GM23338 (cell line): Measurements from ENCODE around the gene CTNND2. TPM values are rescaled to one million over a fixed set of nuclear protein-coding genes. Genes with fewer than 3 reads are reported as not detected.

ENCODE experiments used
- ATAC-seq: fragments of 200-7000 bp; cut with Tn5 transposase; 3 replicates; pipeline ENCODE4 v1.9.1; 2020
- DNase-seq: peaks from one replicate; pipeline ENCODE4 v3.0.0-alpha.2; 2015; ENCODE audit warnings: low spot score
- H2AFZ ChIP-seq: fragments of 200-600 bp; sonication (generic); 2 replicates; pipeline ENCODE4 v1.8.0; 2016; ENCODE audit warnings: antibody characterized with exemption, mild to moderate bottlenecking, moderate library complexity
- H3F3A ChIP-seq: fragments of 200-600 bp; sonication (generic); replicated peaks from 2 replicates; pipeline ENCODE4 v1.8.0; 2017; ENCODE audit warnings: antibody characterized with exemption, mixed run types, low read depth
- H3K27ac ChIP-seq: fragments of 200-600 bp; sonication (generic); 2 replicates; pipeline ENCODE4 v1.6.1; 2016; ENCODE audit warnings: low read depth
- H3K27me3 ChIP-seq: fragments of 200-600 bp; sonication (generic); 2 replicates; pipeline ENCODE4 v1.8.0; 2016; ENCODE audit warnings: mild to moderate bottlenecking, mixed run types, moderate library complexity; ENCODE audit not compliant: insufficient read depth
- H3K36me3 ChIP-seq: fragments of 200-600 bp; sonication (generic); 2 replicates; pipeline ENCODE4 v1.8.0; 2016; ENCODE audit warnings: mild to moderate bottlenecking; ENCODE audit not compliant: insufficient read depth
- H3K4me1 ChIP-seq: fragments of 200-600 bp; sonication (generic); 2 replicates; pipeline ENCODE4 v1.8.0; 2016; ENCODE audit warnings: mild to moderate bottlenecking, moderate library complexity; ENCODE audit not compliant: insufficient read depth
- H3K4me2 ChIP-seq: fragments of 200-600 bp; sonication (generic); 2 replicates; pipeline ENCODE4 v1.7.1; 2017; ENCODE audit warnings: mixed run types
- H3K4me3 ChIP-seq: fragments of 200-600 bp; sonication (generic); 2 replicates; pipeline ENCODE4 v1.6.1; 2016; ENCODE audit warnings: mixed run types
- H3K79me2 ChIP-seq: fragments of 200-600 bp; sonication (generic); replicated peaks from 2 replicates; pipeline ENCODE4 v1.8.0; 2017; ENCODE audit warnings: mild to moderate bottlenecking; ENCODE audit not compliant: insufficient read depth
- H3K9me2 ChIP-seq: fragments of 200-600 bp; sonication (generic); 2 replicates; pipeline ENCODE4 v1.8.0; 2017; ENCODE audit not compliant: insufficient read depth
- H4K20me1 ChIP-seq: fragments of 200-600 bp; sonication (generic); replicated peaks from 2 replicates; pipeline ENCODE4 v1.8.0; 2017; ENCODE audit warnings: mild to moderate bottlenecking; ENCODE audit not compliant: insufficient read depth
- H3K27ac Mint-ChIP-seq: 2 replicates; pipeline ENCODE4 v1.8.0; 2020; ENCODE audit warnings: inconsistent platforms, mild to moderate bottlenecking, moderate library complexity, mixed read lengths
- H3K27me3 Mint-ChIP-seq: 3 replicates; pipeline ENCODE4 v1.8.0; 2022; ENCODE audit warnings: low read depth, mild to moderate bottlenecking, moderate library complexity, mixed read lengths, inconsistent platforms; ENCODE audit not compliant: insufficient read depth, poor library complexity
- H3K36me3 Mint-ChIP-seq: 3 replicates; pipeline ENCODE4 v1.8.0; 2021; ENCODE audit warnings: low read depth, mild to moderate bottlenecking, inconsistent platforms, moderate library complexity, mixed read lengths
- H3K4me1 Mint-ChIP-seq: 3 replicates; pipeline ENCODE4 v1.8.0; 2020; ENCODE audit warnings: mild to moderate bottlenecking, inconsistent platforms, mixed read lengths
- H3K4me3 Mint-ChIP-seq: 3 replicates; pipeline ENCODE4 v1.8.0; 2021; ENCODE audit warnings: moderate library complexity, mild to moderate bottlenecking, inconsistent platforms, mixed read lengths
- H3K9me3 Mint-ChIP-seq: 3 replicates; pipeline ENCODE4 v1.8.0; 2020; ENCODE audit warnings: moderate library complexity, mild to moderate bottlenecking, inconsistent platforms, mixed read lengths
- CREB1 ChIP-seq: fragments of 250-450 bp; sonication (Bioruptor Pico); IDR thresholded peaks from 2 replicates; pipeline ENCODE4 v1.5.0; 2020; ENCODE audit warnings: low read depth, mild to moderate bottlenecking, moderate library complexity
- EZH2phosphoT487 ChIP-seq: fragments of 200-600 bp; sonication (generic); IDR thresholded peaks from one replicate; pipeline ENCODE4 v1.8.1; 2018; ENCODE audit warnings: antibody characterized with exemption; ENCODE audit not compliant: unreplicated experiment
- JUNB ChIP-seq: IDR thresholded peaks from one replicate; pipeline ENCODE4 v1.6.1; 2016; ENCODE audit warnings: antibody characterized with exemption; ENCODE audit not compliant: unreplicated experiment
- NANOG ChIP-seq: IDR thresholded peaks from 2 replicates; pipeline ENCODE4 v1.6.1; 2016; ENCODE audit warnings: antibody characterized with exemption, borderline replicate concordance
- REST ChIP-seq: IDR thresholded peaks from one replicate; pipeline ENCODE4 v1.6.1; 2018; ENCODE audit warnings: antibody characterized with exemption; ENCODE audit not compliant: unreplicated experiment
- STAT1 ChIP-seq: IDR thresholded peaks from one replicate; pipeline ENCODE4 v1.6.1; 2016; ENCODE audit warnings: antibody characterized with exemption; ENCODE audit not compliant: unreplicated experiment
- ZNF114 ChIP-seq: fragments of 250-450 bp; sonication (Bioruptor Pico); IDR thresholded peaks from 2 replicates; pipeline ENCODE4 v1.5.0; 2020; ENCODE audit warnings: mild to moderate bottlenecking, moderate library complexity
- ZNF331 ChIP-seq: fragments of 250-450 bp; sonication (Bioruptor Pico); IDR thresholded peaks from 2 replicates; pipeline ENCODE4 v1.5.0; 2020; ENCODE audit warnings: low read depth, mild to moderate bottlenecking, moderate library complexity
- ZNF462 ChIP-seq: fragments of 250-450 bp; sonication (Bioruptor Pico); IDR thresholded peaks from 2 replicates; pipeline ENCODE4 v1.5.0; 2020; ENCODE audit warnings: mild to moderate bottlenecking, moderate library complexity
- polyA plus RNA-seq: library from polyadenylated mRNA; unstranded; fragments of >200 nt; fragmentation: Nextera tagmentation; extraction: Ambion mirVana; gene quantifications from 2 replicates; pipeline ENCODE4 v1.2.1, GENCODE V29; 2016
- total RNA-seq: library from RNA; depleted of rRNA; stranded (reverse); fragments of >200 nt; shearing (Covaris generic); gene quantifications from 2 replicates; pipeline ENCODE4 v1.2.3, GENCODE V29; 2014
- TF ChIP-seq, protein P1 (sequence below): IDR thresholded peaks from 2 replicates; pipeline ENCODE4 v1.6.1; 2016; ENCODE audit warnings: antibody characterized with exemption
- TF ChIP-seq, protein P2 (sequence below), 2 experiments: fragments of 200-600 bp in 1 of 2; sonication (generic) in 1 of 2; conservative IDR thresholded peaks; 2 replicates each; pipeline versions ENCODE4 v1.5.1 to v1.6.1; 2016 to 2017; ENCODE audit warnings: antibody characterized with exemption in 2 of 2, low read depth in 2 of 2, mild to moderate bottlenecking in 2 of 2, moderate library complexity in 1 of 2

CTNND2 gene
- total and polyA plus RNA-seq, 2 experiments from 2014 or later: 5.1 to 7.0 TPM

DNA sequence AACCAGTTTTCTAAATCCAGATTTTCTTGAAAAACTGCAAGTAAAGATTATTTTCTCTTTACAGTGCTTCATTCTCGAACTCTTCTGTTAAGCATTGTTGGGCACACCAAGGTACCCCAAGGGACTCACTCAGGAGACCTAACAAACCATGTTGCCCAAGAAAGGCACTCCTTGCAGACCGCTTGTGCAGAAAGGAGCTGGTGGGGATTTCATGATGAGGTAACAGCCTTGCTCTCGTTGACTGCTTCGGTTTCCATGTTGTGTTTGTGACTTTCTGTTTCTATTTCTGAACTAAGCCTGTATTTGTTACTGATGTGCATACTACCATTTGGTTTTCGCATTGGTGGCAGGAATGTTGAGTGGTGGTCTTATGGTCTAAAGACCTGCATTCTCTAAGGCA lies 876.6 kb downstream of the CTNND2 start:
- H3K4me1 Mint-ChIP-seq: no peaks in the 10 kb centered on the region
- peaks cover 26% of the 10 kb centered on the region for H3K9me3 Mint-ChIP-seq
- H3K36me3 Mint-ChIP-seq: peaks cover 19% of the 10 kb centered on the region; the same call in 2 of the 3 replicates
- Histone ChIP-seq H3K27me3 (no peaks in the 10 kb centered on the region), H4K20me1 (no peaks in the 10 kb centered on the region), H3K4me3 (no peak overlapping the region), H3F3A (no peaks in the 10 kb centered on the region), H3K36me3 (no peaks in the 10 kb centered on the region), H3K27ac (no peak overlapping the region), H3K4me2 (no peak overlapping the region), H3K9me2 (no peaks in the 10 kb centered on the region), H3K4me1 (no peaks in the 10 kb centered on the region), H3K79me2 (no peaks in the 10 kb centered on the region), H2AFZ (no peak overlapping the region)
- no peak for DNase-seq
- H3K4me3 Mint-ChIP-seq: no peak overlapping the region
- no peak overlapping the region for H3K27ac Mint-ChIP-seq
- TF ChIP-seq STAT1 (no peak), ZNF331 (CRISPR knock-in tag) (no peak), EZH2phosphoT487 (no peak), CREB1 (CRISPR knock-in tag) (no peak), JUNB (no peak), ZNF114 (CRISPR knock-in tag) (no peak), NANOG (no peak), REST (no peak), ZNF462 (CRISPR knock-in tag) (no peak)
- TF ChIP-seq, protein P1, sequence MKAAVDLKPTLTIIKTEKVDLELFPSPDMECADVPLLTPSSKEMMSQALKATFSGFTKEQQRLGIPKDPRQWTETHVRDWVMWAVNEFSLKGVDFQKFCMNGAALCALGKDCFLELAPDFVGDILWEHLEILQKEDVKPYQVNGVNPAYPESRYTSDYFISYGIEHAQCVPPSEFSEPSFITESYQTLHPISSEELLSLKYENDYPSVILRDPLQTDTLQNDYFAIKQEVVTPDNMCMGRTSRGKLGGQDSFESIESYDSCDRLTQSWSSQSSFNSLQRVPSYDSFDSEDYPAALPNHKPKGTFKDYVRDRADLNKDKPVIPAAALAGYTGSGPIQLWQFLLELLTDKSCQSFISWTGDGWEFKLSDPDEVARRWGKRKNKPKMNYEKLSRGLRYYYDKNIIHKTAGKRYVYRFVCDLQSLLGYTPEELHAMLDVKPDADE: no peak
- TF ChIP-seq, protein P2, sequence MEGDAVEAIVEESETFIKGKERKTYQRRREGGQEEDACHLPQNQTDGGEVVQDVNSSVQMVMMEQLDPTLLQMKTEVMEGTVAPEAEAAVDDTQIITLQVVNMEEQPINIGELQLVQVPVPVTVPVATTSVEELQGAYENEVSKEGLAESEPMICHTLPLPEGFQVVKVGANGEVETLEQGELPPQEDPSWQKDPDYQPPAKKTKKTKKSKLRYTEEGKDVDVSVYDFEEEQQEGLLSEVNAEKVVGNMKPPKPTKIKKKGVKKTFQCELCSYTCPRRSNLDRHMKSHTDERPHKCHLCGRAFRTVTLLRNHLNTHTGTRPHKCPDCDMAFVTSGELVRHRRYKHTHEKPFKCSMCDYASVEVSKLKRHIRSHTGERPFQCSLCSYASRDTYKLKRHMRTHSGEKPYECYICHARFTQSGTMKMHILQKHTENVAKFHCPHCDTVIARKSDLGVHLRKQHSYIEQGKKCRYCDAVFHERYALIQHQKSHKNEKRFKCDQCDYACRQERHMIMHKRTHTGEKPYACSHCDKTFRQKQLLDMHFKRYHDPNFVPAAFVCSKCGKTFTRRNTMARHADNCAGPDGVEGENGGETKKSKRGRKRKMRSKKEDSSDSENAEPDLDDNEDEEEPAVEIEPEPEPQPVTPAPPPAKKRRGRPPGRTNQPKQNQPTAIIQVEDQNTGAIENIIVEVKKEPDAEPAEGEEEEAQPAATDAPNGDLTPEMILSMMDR (conservative IDR thresholded peaks at IDR 0.05; ENCODE audit: low read depth in 2 of 2): no peak
- H3K27me3 Mint-ChIP-seq: no peaks in the 10 kb centered on the region
- no peak for ATAC-seq
